ENCODE data around the gene DDX10. TPM values are rescaled to one million over a fixed set of nuclear protein-coding genes. Genes with fewer than 3 reads are reported as not detected.

DDX10 gene
- total RNA-seq, 1 donor from 2014 or later: 32.2 TPM

DNA sequence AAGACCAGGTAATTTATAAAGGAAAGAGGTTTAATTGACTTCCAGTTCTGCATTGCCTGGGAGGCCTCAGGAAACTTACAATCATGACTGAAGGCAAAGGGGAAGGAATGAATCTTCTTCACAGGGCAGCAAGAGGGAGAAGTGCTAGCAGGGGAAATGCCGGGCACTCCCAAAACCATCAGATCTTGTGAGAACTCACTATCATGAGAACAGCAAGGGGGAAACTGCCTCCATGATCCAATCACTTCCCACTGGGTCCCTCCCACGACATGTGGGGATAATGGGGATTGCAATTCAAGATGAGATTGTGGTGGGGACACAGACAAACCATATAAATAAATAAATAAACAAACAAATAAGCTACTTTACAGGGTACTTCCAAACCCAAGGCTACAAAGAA lies 42.5 kb upstream of the DDX10 start:
- Histone ChIP-seq H3K4me1 (ENCODE audit: insufficient read depth, low read length) (peaks cover 7% of the 10 kb centered on the region), H3K4me2 (ENCODE audit: low read length) (no peak overlapping the region), H3K4me3 (ENCODE audit: insufficient read depth, low read depth, low read length) (no peak overlapping the region), H3K27ac (ENCODE audit: low read depth, low read length) (no peak overlapping the region), H4K20me1 (ENCODE audit: insufficient read depth, low read length) (no peaks in the 10 kb centered on the region), H3K27me3 (ENCODE audit: insufficient read depth, low read length) (no peaks in the 10 kb centered on the region), H2AFZ (ENCODE audit: low read depth, low read length) (no peak overlapping the region), H3K9me3 (ENCODE audit: insufficient read depth, low read depth, low read length) (no peaks in the 10 kb centered on the region), H3K36me3 (ENCODE audit: insufficient read depth, low read length) (no peaks in the 10 kb centered on the region), H3K9ac (ENCODE audit: low read length) (no peak overlapping the region), H3K79me2 (ENCODE audit: insufficient read depth, low read length) (no peaks in the 10 kb centered on the region)
- Mint-ChIP-seq H3K36me3 (ENCODE audit: low read depth, unreplicated experiment) (no peaks in the 10 kb centered on the region), H3K9me3 (ENCODE audit: unreplicated experiment) (no peaks in the 10 kb centered on the region), H3K4me3 (ENCODE audit: unreplicated experiment) (no peak overlapping the region), H3K27ac (ENCODE audit: unreplicated experiment) (no peak overlapping the region), H3K27me3 (ENCODE audit: low read depth, unreplicated experiment) (no peaks in the 10 kb centered on the region), H3K4me1 (ENCODE audit: low read depth, unreplicated experiment) (peaks cover 15% of the 10 kb centered on the region)
- FAIRE-seq: no peak
- TF ChIP-seq, protein P1, sequence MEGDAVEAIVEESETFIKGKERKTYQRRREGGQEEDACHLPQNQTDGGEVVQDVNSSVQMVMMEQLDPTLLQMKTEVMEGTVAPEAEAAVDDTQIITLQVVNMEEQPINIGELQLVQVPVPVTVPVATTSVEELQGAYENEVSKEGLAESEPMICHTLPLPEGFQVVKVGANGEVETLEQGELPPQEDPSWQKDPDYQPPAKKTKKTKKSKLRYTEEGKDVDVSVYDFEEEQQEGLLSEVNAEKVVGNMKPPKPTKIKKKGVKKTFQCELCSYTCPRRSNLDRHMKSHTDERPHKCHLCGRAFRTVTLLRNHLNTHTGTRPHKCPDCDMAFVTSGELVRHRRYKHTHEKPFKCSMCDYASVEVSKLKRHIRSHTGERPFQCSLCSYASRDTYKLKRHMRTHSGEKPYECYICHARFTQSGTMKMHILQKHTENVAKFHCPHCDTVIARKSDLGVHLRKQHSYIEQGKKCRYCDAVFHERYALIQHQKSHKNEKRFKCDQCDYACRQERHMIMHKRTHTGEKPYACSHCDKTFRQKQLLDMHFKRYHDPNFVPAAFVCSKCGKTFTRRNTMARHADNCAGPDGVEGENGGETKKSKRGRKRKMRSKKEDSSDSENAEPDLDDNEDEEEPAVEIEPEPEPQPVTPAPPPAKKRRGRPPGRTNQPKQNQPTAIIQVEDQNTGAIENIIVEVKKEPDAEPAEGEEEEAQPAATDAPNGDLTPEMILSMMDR (IDR thresholded peaks at IDR 0.05; ENCODE audit: insufficient read depth, low read depth, low read length): no peak
- TF ChIP-seq EZH2 (IDR thresholded peaks at IDR 0.05; ENCODE audit: insufficient read depth, low read length): no peak
- DNase-seq (ENCODE audit: low read depth): no peak

- TF ChIP-seq, protein P1 (IDR thresholded peaks at IDR 0.05; ENCODE audit: insufficient read depth, low read depth, low read length): no peak
- TF ChIP-seq EZH2 (IDR thresholded peaks at IDR 0.05; ENCODE audit: insufficient read depth, low read length): no peak
- peaks cover 11% of the 10 kb centered on the region for H3K4me1 Mint-ChIP-seq (ENCODE audit: low read depth, unreplicated experiment)
- no peaks in the 10 kb centered on the region for H3K36me3 Mint-ChIP-seq (ENCODE audit: low read depth, unreplicated experiment)
- no peaks in the 10 kb centered on the region for H3K9me3 Mint-ChIP-seq (ENCODE audit: unreplicated experiment)
- Histone ChIP-seq H3K9ac (ENCODE audit: low read length) (no peak overlapping the region), H4K20me1 (ENCODE audit: insufficient read depth, low read length) (no peaks in the 10 kb centered on the region), H3K4me1 (ENCODE audit: insufficient read depth, low read length) (peaks cover 4% of the 10 kb centered on the region), H3K4me3 (ENCODE audit: insufficient read depth, low read depth, low read length) (no peak overlapping the region), H3K79me2 (ENCODE audit: insufficient read depth, low read length) (no peaks in the 10 kb centered on the region), H3K27ac (ENCODE audit: low read depth, low read length) (no peak overlapping the region), H3K9me3 (ENCODE audit: insufficient read depth, low read depth, low read length) (peaks cover 12% of the 10 kb centered on the region), H3K4me2 (ENCODE audit: low read length) (no peak overlapping the region), H2AFZ (ENCODE audit: low read depth, low read length) (no peak overlapping the region), H3K27me3 (ENCODE audit: insufficient read depth, low read length) (no peaks in the 10 kb centered on the region), H3K36me3 (ENCODE audit: insufficient read depth, low read length) (no peaks in the 10 kb centered on the region)
- DNase-seq (ENCODE audit: low read depth) (no peak), FAIRE-seq (no peak)
- H3K27me3 Mint-ChIP-seq (ENCODE audit: low read depth, unreplicated experiment): no peaks in the 10 kb centered on the region
- no peak overlapping the region for H3K4me3 Mint-ChIP-seq (ENCODE audit: unreplicated experiment)
- H3K27ac Mint-ChIP-seq (ENCODE audit: unreplicated experiment): no peak overlapping the region
Measured at GRCh38 chr11:108624196-108624925, 40.5 kb upstream of the DDX10 start.

- Histone ChIP-seq H3K4me1 (ENCODE audit: insufficient read depth, low read length) (no peaks in the 10 kb centered on the region), H3K79me2 (ENCODE audit: insufficient read depth, low read length) (no peaks in the 10 kb centered on the region), H4K20me1 (ENCODE audit: insufficient read depth, low read length) (no peaks in the 10 kb centered on the region), H3K27ac (ENCODE audit: low read depth, low read length) (no peak overlapping the region), H3K9me3 (ENCODE audit: insufficient read depth, low read depth, low read length) (peaks cover 12% of the 10 kb centered on the region), H3K27me3 (ENCODE audit: insufficient read depth, low read length) (no peaks in the 10 kb centered on the region), H2AFZ (ENCODE audit: low read depth, low read length) (no peak overlapping the region), H3K9ac (ENCODE audit: low read length) (no peak overlapping the region), H3K4me3 (ENCODE audit: insufficient read depth, low read depth, low read length) (no peak overlapping the region), H3K36me3 (ENCODE audit: insufficient read depth, low read length) (no peaks in the 10 kb centered on the region), H3K4me2 (ENCODE audit: low read length) (no peak overlapping the region)
- FAIRE-seq (no peak), DNase-seq (ENCODE audit: low read depth) (no peak)
- Mint-ChIP-seq H3K4me1 (ENCODE audit: low read depth, unreplicated experiment) (peaks cover 5% of the 10 kb centered on the region), H3K4me3 (ENCODE audit: unreplicated experiment) (no peak overlapping the region), H3K9me3 (ENCODE audit: unreplicated experiment) (no peaks in the 10 kb centered on the region), H3K36me3 (ENCODE audit: low read depth, unreplicated experiment) (no peaks in the 10 kb centered on the region), H3K27me3 (ENCODE audit: low read depth, unreplicated experiment) (no peaks in the 10 kb centered on the region), H3K27ac (ENCODE audit: unreplicated experiment) (no peak overlapping the region)
- no peak for TF ChIP-seq EZH2 (IDR thresholded peaks at IDR 0.05; ENCODE audit: insufficient read depth, low read length)
- TF ChIP-seq, protein P1 (IDR thresholded peaks at IDR 0.05; ENCODE audit: insufficient read depth, low read depth, low read length): no peak
Measured at GRCh38 chr11:108628326-108628725, 36.5 kb upstream of the DDX10 start.
